GM19452 (cell line): ENCODE data around the gene ACTR3C.
A peak's percentile ranks its signal among the peaks of the same experiment; 100 is the strongest.

Source experiments
- ATAC-seq: cut with Tn5 transposase; IDR thresholded peaks from one replicate; pipeline ENCODE4 v1.9.1; 2021; ENCODE audit not compliant: unreplicated experiment

Gene ACTR3C

DNA sequence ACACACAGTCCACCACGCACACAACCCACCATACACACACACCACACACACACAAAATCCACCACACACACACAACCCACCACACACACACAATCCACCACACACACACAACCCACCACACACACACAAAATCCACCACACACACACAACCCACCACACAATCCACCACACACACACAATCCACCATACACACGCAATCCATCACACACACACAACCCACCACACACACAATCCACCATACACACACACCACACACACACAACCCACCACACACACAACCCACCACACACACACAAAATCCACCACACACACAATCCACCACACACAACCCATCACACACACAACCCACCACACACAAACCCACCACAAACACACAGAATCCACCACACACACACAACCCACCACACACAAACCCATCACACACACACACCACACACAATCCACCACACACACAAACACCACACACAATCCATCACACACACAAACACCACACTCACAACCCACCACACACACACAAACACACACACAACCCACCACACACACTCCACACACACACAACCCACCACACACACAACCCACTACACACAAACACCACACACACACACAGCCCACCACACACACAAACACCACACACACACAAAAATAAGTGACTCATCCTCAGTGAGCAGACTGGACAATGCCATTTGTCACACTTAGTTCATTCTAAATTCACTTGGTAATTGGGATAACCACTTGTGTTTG lies 36.4 kb upstream of the ACTR3C start:
- no peak for ATAC-seq

DNA sequence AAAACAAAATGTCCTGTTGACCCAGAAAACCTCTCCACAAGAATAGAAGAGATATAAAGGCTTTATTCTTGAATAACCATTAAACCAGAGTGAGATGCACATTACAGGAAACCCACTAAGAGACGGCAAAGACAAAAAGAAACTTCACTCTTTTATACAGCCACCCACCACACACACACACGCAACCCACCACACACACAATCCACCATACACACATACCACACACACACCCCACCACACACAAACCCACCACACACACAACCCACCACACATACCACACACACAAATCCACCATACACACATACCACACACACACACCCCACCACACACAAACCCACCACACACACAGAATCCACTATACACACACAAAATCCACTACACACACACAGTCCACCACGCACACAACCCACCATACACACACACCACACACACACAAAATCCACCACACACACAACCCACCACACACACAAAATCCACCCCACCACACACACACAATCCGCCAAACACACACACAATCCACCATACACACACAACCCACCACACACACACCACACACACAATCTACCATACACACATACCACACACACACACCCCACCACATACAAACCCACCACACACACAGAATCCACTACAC lies 35.8 kb upstream of the ACTR3C start:
- ATAC-seq: no peak

DNA sequence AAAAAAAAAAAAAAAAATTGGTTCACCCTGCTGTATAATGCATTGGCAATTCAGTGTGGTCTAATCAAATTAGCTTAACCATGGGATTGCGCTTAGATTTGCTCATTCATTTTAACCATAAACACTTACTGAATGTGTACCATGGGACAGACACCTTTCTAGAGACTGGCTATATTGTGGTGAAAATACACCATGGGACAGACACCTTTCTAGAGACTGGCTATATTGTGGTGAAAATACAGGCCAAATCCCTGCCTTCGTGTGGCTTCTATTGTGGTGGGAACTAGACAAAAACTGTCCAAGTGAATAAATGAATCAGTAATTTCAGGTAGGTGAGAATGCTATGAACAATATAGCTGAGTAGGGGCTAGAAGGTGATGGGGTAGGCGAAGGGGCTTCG lies 35.1 kb upstream of the ACTR3C start:
- ATAC-seq: no peak

DNA sequence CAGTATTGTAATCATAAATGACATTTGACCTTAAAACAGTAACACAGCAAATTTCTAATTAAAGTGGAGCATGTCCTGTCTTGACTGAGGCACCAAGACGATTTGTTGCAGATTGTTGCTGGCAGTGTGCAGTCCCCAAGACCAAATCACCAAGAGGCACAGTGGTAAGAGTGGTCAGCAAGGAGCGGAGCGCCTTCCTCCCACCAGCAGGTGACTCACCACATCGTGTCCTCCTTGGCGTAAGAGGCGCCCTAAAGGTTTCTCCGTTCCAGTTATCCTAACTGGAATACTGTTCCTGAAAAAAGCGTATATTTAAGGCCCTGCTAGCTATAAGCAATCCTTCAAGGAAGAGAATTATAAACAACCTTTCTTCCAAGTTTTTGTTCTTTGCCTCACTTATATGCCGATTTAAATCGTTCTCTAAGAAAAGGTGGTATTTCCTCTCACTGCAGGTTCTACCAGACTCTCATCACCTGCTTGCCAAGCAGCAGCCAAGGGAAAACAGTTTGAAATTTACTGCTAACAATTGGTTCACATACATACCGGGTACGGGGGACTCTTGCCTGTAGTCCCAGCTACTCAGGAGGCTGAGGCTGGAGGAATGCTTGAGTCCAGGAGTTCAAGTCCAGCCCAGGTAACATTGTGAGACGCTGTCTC lies 34.6 kb upstream of the ACTR3C start:
- peak; percentile 13 for ATAC-seq

DNA sequence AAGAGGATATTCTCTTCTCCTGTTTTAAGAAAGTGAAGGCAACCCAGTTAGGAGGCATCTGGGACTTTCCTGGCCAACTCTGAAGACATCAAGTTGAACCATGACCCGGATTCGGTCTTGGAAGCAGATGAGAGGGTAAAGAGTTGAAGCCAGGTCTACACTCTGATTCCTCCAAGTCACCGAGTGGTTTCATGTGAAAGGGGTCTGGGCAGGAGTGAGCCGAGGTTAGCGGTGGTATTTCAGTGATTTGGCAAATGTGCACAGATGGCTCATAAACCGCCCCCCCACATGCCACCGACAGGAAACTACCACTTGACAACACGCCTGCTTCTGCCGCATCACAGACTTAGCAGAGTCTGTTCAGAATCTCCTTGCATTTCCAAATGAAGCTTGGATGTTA lies 33.9 kb upstream of the ACTR3C start:
- peak; percentile 61 for ATAC-seq

DNA sequence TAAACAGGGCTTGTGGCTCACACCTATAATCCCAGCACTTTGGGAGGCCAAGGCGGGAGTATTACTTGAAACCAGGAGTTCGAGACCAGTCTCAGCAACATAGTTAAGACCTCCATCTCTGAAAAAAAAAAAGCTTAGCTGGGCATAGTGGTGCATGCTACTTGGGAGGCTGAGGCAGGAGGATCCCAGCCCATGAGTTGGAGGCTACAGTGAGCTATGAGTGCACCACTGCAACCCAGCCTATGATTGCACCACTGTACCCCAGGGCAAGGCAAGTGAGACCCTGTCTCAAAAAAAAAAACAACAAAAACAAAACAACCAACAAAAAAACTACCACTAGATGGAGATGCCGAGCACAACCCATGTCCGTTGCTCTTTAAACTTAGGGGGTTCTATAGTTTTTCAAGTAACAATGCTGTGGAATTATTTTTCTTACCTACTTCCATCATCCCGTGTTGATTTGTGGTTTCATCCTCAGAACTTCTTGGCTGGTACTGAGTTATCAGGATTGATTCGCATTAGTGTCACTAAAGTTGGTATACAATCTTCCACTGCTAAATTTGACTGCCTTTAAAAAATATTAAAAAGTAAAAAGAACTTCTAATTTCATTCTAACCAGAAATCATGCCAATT lies 33.0 kb upstream of the ACTR3C start:
- ATAC-seq: no peak

DNA sequence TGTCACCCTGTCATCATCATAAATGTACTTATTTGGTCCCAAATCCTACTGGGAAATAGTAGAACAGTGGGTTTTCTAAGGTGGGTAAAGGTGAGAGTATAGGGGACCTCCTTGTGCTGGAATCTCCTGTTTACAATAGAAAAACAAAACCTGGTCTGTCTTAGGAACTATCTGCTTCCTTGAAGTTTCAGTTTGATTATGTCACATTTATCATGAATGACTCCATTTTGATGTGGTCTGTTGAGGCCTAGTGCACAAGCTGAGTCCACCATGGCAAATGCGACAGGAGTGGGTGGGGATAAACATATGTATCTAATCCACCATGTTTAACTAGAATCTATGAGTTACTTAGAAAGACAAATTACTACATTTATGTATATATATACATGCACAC lies 32.3 kb upstream of the ACTR3C start:
- no peak for ATAC-seq

DNA sequence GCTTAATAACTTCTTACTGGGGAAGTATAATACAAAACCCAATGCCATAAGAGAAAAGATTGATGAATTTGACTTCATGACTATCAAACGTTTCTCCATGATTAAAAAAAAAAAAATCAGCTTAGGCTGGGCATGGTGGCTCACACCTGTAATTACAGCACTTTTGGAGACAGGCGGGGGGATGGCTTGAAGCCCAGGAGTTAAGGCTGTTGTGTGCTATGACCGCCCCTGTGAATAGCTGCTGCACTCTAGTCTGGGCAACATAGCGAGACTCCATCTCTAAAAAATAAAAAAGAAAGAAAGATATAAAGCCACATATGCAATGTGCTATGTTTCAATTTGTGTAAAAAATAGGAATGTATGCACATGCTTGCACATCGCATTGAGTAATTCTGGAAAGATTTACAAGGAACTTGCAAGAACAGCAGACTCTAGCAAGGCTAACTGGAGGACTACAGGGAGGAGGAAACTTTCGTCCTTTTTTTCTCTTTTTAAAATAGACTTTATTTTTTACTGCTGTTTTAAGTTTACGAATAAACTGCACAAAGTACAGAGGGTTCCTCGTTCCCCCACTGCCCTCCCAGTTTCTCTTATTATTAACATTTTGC lies 28.3 kb upstream of the ACTR3C start:
- no peak for ATAC-seq

DNA sequence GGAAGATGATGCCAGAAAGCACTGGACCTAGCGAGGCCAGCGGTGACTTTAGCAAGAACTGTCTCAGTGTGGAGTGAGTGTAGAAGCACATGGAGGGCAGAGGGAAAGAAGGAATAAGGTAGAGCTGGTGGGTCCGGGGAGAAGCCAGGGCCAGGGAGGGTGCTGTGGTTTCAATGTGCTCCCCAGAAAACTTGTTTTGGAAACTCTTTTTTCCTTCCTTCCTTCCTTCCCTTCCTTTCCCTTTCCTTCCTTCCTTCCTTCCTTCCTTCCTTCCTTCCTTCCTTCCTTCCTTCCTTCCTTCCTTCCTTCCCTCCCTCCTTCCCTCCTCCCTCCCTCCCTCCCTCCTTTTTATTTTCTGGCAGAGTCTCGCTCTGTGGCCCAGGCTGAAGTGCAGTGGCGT lies 23.6 kb upstream of the ACTR3C start:
- ATAC-seq: no peak

DNA sequence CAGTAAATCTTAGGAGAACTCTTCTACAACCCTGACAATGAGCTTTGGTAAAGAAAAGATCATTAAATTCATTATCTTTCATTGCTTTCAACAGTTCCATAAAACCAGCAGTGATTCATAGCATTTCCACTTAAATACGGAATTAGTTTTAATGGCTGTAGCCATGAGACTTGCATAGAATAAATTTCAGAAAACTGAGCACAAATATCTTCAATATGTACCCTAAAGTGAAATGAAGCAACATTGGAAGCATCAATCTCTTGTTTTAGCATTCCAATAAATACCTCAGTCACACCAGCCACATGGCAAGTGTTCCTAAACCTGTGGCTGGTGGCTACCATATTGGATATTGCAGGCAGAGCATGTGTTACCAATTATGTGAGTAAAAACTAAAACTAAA lies 21.7 kb upstream of the ACTR3C start:
- ATAC-seq: no peak

DNA sequence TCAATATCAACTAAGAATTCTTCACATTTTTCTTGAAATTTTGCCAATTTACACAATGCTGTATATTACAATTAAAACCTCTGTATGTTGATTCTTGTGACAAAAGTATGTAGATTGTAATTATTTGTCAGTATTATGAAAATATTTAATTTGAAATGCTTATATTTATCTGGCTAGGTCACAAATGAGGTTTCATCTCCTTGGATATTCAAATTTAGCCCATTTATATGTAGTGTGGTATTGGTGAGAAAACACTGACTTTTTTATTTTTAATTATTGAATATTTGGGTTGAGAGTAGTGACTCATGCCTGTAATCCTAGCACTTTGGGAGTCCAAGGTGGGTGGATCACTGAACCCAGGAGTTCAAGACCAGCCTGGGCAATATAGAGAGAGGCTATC lies 21.0 kb upstream of the ACTR3C start:
- ATAC-seq: no peak

DNA sequence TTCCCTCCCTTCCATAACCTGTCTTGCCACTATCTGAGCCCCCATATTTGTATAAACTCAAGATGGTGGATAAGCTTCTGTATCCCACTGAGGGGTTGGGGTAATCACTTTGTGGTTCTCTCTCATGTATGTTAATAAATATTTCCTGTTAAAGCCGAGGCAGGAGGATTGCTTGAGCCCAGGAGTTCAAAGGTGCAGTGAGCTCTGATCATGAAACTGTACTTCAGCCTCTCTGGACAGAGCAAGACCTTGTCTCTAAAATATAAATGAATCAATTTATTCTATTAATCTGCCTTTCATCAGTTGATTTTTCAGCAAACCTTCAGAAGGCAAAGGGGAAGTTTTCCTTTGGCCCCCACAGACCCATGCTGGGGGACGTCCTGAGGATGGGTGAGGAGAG lies 19.9 kb upstream of the ACTR3C start:
- ATAC-seq: no peak

DNA sequence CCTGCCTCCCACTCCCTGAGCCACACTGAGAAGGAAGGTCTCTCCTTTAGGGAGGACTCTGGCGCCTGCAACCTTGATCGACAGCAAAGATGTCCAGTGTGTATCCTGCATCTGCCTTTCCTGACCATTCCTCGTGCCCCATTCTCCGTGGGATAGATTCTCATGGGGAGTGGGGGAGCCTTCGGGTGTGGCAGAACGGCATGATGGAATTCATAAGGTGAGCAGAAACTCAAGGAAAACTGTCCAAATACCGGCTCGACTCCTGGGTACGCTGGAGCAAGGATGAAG lies 18.7 kb upstream of the ACTR3C start:
- ATAC-seq: no peak

DNA sequence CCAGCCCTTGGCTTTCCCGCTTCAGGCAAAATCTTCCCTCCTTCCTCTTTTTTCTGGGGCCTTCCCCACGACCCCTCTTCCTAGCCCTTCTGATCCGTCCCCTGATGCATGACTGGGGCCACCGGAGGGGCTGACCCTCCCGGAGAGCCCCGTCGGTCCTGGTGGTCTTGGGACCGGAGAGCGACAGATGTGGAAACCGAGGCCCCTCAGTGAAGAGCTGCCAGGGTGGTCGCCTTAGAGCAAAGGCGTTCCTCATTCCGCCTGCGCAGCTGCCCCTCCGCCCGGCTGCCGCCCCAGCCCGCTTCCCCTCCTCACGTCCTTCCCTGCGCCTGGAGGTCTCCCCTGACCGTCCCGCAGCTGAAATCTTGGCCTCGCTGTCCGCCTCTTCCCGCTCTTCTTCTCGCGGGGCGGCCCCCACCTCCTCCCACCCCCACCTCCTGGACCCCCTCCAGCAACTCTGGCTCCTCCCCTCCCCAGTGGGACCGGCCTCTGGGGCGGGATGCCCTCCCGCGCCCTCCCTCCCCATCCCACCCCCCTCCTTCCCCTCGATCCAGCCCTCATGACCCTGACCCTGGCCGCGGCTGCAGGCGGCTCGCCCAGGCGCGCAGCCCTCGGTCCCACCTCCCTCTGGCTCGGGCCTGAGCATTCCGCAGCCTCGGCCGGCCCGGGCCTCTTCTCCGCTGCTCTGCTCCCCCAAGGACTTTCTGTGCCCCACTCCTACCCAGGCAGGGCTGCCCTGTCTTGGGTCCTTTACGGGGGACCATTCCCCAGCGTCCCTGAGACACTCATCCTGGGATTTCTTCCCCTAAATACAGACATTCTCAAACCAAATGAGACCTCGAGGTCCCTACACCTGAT lies 18.1 kb upstream of the ACTR3C start, which contains the start of gene RARRES2:
RARRES2 (minus strand) TSS at position 367 of the 858 bp plus-strand sequence. CDS start 1,020 bp downstream, outside the sequence.
- ATAC-seq: no peak

DNA sequence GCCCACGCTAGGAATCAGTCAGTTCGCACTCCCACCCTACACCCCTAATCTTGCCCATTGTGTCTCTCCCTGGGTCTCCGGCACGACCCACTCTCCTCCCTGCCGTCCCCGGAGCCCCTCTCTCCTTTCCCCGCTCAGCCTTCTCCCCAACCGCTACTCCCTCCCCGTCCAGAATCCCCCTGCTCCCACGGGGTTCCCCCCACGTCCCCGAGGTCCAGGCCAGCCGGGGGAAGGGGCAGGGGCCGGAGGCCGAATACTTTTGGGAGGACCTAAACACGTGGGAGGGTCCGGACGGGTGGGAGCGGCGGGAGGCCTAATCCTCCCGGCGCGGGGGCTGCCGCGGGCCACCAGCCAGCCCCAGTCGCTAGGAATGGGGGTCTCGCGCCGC lies 17.5 kb upstream of the ACTR3C start:
- ATAC-seq: no peak

DNA sequence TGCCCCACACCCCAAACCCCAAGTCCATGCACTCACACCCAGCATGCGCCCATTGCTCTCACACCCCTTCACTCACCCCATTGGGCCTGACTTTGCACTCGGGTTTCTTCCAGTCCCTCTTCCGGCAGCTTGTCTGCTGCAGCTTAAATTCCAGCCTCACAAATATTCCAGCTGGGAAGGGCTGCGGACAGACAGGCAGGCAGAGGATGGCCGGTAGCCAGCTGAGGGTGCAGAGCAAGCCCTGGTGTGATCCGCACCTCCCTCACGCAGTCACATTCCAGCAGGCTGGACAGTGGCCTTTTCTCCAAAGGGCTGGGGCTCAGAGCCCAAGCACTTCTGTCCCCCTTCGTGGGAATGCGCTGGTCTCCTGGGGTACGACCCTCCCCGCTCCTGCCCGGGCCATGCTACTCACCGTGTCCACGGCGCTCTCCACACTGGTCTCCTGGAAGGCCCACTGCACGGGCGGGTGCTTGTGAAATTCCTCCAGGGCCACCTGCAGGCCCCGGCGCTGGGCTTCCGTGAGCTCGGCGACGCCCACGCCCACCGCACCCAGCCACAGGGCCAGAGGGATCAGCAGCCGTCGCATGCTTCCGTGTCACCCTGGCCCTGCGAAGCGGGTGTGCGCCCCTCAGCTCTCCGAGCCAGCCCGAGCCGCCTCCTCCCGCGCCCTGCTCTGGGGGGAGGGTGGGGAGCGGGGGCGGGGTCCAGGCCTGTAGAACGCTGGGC lies 16.8 kb upstream of the ACTR3C start:
- no peak for ATAC-seq

DNA sequence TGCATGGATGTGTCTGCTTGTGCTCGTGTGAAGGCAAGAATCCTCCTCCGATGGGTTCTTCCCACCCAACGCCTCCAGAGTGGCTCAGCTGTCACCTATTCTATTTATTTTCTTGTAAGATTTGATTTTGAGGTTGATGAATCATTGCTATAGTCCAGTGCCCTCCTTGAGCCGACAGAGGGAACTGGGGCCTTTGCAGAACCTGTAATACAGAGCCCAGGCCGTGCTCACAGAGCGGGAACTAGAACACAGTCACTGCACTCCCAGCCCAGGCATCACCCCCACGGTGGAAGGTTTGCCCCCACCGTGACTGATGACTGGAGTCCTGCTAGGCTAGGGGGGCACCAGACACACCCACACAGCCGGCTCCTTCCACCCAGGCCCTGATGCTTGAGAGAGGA lies 16.1 kb upstream of the ACTR3C start:
- no peak for ATAC-seq

DNA sequence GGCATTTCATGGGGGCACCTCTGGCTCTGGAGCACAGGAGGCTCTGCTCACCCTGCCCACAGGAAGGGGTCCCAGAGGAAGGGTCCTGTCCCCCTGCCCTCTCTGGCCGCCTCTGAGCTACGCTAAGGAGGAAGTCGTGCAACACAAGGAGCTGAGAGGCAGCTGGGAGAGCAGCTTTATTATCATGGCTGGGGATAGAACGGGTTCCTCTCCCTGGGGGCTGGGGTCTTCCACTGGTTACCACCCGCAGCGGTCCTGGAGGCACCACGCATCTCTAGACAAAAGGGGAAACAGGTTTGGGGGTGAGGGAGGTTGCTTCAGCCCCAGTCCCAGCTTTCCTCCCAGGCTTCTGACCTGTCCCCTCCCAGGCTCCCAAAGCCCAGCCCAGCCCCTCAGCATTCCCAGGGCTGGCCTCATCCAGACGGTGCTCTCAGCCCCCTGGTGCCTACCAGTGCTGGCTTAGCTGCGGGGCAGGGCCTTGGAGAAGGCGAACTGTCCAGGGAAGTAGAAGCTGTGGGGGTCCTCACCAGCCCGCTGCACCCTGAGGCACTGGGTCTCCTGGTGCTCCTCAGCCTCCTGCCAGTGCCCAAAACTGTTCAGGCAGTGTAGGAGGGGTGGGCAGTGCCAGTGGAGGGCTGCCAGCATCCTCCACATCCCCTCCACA lies 15.0 kb upstream of the ACTR3C start:
- no peak for ATAC-seq

DNA sequence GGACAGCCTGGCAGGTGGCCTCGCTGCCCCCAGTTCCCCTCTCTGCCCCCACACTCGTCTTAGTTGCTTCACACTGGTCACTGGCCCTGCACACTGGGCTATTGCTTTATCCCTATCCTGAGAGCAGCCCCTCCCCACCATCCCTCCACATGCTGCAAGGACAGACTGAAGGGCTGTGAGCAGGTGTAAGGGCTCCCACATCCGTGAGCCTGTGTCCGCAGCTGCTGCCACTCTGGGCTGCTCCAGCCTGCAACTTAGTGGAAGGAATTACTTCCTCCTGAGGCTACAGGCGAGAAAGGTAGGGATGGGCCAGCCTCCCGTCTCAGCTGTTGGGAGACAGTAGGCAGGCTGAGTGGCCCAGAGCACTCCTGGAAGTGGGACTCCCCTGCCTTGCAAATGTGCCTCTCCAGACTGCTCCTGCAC lies 14.3 kb upstream of the ACTR3C start:
- no peak for ATAC-seq

DNA sequence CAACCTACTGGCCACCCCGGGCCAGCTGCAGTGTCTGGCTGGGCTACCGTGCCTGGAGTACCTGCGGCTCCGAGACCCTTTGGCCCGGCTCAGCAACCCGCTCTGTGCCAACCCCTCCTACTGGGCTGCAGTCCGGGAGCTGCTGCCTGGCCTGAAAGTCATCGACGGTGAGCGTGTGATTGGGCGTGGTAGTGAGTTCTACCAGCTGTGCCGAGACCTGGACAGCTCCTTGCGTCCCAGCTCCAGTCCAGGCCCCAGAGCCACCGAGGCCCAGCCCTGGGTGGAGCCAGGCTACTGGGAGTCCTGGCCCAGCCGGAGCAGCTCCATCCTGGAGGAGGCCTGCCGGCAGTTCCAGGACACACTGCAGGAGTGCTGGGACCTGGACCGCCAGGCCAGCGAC lies 13.8 kb upstream of the ACTR3C start:
- no peak for ATAC-seq
